Measurements from ENCODE around the gene GDA.

Gene GDA

GRCh38 chr9:72149231-72149975 is at the start of gene GDA:
TSS of gene GDA (plus strand) at chr9:72149440. CDS start at chr9:72149560, 120 bp downstream.
- DNase-seq = no peak

DNA sequence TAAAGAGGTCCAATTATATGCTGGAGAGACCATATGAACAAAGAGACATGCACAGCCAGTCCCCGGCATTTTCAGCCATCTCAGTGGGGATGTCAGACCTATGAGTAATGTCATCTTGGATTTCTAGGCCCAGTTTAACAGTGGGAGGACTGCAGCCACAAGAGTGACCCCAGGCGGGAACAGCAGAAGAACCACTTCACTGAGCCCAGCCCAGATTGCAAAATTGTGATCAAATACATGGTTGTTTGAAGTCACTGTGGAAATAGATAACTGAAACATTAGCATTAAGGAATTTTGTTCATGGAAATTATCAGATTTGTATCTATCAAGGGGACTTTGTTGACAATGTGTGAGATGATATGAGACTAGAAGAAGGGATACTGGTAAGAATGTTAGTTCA is 46.7 kb upstream of the GDA start:
- DNase-seq = no peak

GRCh38 chr9:72113056-72113455 is 36.2 kb upstream of the GDA start:
- DNase-seq = no peak

GRCh38 chr9:72119853-72120252 is 29.4 kb upstream of the GDA start:
- no peak for DNase-seq

GRCh38 chr9:72124947-72125346 is 24.3 kb upstream of the GDA start:
- no peak for DNase-seq

GRCh38 chr9:72127753-72128152 is 21.5 kb upstream of the GDA start:
- no peak for DNase-seq

- no peak for DNase-seq
Measured at GRCh38 chr9:72128526-72128925, 20.7 kb upstream of the GDA start.

DNA sequence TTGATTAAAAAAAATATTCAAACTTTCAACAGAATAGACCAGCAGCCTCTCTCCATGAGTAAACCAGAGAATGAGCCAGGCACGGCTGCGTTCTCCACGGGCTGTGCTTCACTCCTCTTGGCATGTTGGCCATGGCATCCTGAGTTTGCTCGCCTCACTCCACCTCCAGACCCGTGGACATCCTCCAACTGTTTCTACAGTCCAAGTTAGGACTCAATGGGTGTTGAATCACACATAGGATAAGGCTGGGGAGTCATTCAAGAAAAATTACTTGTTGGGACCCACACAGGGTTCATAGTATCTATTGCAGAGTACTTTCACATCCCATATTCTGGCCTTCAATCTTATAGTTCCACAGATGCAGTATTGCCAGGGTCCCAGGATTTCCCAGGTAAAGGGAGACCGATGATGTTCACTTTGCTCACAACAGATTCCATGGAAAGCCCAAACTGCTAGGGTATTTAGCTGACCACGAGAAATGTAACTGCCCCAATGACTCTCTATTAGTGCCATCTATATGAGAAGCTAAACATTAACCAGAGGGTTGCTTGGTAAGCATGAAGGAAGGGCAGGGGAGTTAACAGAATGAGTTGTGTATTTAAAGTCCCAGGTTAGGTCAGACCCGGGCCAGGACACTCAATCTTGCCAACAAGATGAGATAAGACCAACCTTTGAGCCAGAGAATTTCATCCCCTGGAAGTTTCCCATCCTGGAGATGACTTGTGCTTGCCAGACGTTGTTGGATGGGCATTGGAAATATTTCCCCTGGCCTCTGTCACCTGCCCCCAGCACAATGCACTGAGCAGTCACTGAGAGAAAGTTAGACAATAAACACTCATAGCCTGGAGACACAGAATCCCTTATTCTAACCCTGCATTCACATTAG is 19.7 kb upstream of the GDA start:
- DNase-seq = no peak

GRCh38 chr9:72130321-72130720 is 18.9 kb upstream of the GDA start:
- no peak for DNase-seq

DNA sequence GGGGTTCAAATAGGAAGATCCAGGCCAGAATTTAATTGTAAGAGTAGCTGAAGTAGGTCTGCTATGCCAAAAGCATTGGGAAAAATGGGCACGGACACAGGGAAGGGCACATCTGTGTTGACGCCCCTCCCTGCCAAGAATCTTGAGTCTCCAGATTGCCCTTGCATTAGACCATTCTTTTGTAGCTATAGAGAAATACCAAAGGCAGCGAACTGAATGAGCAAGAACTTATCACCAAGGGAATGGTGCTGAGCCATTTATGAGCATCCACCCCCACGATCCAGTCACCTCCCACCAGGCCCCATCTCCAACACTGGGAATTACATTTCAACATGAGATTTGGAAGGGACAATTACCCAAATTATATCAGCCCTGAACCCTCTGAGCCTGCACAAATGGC is 18.0 kb upstream of the GDA start:
- no peak for DNase-seq

DNA sequence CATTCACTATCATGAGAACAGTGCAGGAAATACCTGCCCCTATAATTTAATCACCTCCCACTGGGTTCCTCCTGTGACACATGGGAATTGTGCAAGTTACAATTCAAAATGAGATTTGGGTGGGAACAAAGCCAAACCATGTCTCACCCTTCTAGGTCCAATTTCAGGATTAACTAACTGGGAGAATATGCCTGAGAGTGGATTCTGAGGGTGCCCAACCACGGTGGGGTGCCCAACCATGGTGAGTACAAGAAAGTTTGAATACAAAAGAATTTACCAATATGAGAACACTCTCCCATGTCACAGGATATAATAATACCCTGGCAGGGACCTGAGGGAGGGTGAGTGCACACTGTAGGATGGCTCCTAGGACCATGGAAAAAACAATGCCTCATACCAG is 17.2 kb upstream of the GDA start:
- DNase-seq = no peak

DNA sequence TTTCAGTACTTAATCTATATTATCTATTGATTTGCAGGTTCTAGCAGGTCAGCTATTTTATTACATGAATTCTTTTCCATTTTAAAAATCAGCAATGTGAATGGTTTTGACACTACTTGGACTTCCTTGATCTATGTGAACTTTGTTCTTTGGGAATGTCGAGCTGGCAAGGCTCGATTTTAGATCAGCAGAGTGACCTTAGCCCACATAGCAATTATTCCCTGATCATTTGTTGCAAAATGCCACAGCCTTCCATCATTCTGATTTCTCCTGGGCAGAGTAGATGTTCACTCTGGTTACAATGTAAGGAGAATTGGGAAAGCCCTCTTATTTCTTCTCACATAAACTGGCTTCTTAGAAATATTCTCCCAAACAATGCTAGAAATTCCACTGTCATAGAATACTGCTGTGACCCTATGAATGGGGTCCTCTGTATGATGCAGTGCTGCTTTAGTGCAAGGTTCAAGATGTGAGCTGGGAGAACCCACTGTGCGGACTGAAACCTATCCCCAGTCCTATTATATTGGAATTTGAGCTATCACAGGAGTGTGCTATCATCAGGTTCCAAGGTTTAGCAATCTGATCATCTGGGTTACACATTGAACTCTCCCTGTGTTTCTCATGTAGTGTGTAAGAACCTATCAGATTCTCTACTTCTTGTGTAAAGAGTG is 15.7 kb upstream of the GDA start:
- DNase-seq = no peak

GRCh38 chr9:72134801-72135200 is 14.4 kb upstream of the GDA start:
- no peak for DNase-seq

GRCh38 chr9:72137697-72138365 is 11.4 kb upstream of the GDA start:
- no peak for DNase-seq

DNA sequence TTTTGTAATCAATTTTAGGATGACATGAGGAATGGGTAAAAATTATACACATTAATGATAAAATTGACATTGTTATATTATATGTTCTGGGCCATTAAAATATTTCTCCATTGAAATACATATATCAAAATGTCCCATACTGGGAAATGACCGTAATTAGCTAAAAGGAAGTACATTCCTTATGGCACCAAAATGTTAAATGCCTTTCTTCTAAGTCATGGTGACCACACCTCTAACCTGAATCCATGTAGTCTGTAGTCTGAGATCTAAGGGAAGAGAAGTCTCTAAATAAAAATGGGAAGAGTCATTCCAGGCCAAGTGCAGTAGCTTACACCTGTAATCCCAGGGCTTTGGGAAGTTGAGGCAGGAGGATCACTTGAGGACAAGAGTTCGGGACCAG is 10.0 kb upstream of the GDA start:
- no peak for DNase-seq

- no peak for DNase-seq
Measured at GRCh38 chr9:72140586-72140985, 8.7 kb upstream of the GDA start.

DNA sequence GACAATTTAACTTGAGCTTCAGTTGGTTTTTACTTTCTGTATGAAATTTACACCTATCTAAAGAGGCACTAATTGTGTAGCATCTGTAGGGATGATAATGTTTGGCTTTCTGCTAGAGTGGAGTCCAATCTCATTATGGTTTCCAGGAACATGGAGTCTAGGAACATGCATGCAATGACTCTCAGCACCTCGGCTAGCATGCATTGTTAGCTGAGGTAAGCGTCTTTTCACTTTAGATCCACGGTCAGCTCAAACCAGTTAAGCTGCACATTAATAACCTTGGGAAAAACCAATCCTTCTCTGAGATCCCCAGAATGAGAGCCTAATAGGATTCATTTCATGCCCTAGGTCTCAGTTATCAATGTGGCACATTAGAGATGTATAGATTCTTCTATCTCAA is 7.8 kb upstream of the GDA start:
- DNase-seq = no peak

- no peak for DNase-seq
Measured at GRCh38 chr9:72144756-72145492, 4.3 kb upstream of the GDA start.

GRCh38 chr9:72145733-72146505 is 3.3 kb upstream of the GDA start:
- DNase-seq = no peak

DNA sequence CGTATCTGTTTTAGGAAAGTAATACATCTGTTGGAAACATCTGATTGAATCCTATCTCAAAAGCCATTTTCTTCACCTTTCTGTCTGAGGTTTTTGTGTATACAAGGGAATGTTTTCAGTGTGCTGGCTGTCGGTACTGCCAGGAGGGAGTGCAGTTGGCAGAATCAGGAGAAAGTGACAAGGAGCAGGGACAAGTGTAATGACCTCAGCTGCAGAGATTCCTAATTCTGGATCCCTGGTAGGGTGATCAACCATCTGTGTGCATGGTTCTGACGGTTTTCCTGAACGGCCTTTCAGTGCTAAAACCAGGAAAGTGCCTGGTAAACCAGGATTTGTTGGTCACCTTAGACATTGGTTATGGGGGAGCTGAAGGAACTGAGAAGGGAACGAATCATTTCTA is 1.6 kb upstream of the GDA start:
- no peak for DNase-seq

DNA sequence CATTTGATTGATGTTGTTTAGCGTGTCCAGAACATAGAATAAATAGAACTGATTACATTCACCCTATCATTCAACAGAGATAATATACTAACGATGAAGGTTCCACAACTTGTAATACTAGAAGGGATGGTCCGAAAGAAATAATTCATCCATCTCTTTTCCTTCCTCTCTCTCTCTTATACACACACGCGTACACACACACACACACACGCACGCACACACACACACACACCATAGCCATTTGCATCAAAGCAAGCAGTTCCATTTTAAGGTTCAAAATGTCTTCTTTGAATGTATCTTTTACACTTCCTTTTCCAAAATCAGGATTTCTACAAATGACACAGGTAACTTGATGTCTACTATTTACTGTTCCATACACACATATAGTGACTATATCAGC is 887 bp downstream of the GDA start:
- no peak for DNase-seq

GRCh38 chr9:72150661-72151060 is 1.4 kb downstream of the GDA start:
- no peak for DNase-seq

All from hippocampal formation (tissue), 2 donors.